GM12801 (cell line): ENCODE measurements around the gene MSH5.

Experiments used
- TF ChIP-seq, protein P1 (sequence below): IDR thresholded peaks from one replicate; pipeline ENCODE4 v1.5.1; 2011; ENCODE audit warnings: control low read depth; ENCODE audit not compliant: insufficient read length; ENCODE audit errors: extremely low read depth

Gene MSH5

DNA sequence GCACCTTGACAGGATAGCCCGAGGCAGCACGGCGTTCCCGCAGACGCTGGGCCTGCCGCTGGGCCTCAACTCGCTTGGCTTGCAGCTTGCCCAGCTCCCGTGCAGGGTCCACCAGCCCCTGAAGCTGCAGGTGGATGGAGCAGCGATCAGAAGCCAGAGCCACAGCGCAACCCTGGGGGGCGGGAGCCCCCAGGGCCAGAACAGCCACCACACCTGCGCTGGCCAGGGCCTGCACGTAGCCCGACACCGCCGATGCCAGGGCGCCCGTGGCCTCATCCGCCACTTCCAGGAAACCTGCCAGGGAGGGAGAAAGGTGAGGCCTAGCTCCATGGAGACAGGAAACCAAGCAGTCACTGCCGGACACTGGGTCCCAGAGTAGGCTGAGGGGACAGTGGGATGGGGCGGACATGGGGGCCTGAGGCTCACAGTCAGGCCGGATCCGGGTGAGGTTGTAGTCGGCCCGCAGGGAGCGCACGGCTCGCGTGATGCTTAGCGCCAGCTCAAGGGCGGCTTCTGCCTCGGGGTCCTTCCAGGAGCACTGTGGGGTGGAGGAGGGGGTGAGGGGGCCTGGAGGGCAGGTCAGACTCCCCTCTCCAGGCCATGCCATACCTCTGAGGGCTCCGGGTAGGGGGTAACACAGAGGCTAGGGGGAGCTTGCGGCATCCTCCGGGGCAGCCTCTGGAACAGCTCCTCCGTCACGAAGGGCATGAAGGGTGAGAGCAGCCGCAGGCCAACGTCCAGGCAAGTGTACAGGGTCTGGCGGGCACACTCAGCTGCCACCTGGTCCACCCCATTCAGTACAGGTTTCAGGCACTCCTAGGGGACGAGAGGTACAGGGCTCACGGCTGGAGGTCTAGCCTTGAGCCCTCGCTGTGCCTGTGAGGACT, 39.4 kb downstream of the MSH5 start:
- TF ChIP-seq, protein P1, sequence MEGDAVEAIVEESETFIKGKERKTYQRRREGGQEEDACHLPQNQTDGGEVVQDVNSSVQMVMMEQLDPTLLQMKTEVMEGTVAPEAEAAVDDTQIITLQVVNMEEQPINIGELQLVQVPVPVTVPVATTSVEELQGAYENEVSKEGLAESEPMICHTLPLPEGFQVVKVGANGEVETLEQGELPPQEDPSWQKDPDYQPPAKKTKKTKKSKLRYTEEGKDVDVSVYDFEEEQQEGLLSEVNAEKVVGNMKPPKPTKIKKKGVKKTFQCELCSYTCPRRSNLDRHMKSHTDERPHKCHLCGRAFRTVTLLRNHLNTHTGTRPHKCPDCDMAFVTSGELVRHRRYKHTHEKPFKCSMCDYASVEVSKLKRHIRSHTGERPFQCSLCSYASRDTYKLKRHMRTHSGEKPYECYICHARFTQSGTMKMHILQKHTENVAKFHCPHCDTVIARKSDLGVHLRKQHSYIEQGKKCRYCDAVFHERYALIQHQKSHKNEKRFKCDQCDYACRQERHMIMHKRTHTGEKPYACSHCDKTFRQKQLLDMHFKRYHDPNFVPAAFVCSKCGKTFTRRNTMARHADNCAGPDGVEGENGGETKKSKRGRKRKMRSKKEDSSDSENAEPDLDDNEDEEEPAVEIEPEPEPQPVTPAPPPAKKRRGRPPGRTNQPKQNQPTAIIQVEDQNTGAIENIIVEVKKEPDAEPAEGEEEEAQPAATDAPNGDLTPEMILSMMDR, result no peak

DNA sequence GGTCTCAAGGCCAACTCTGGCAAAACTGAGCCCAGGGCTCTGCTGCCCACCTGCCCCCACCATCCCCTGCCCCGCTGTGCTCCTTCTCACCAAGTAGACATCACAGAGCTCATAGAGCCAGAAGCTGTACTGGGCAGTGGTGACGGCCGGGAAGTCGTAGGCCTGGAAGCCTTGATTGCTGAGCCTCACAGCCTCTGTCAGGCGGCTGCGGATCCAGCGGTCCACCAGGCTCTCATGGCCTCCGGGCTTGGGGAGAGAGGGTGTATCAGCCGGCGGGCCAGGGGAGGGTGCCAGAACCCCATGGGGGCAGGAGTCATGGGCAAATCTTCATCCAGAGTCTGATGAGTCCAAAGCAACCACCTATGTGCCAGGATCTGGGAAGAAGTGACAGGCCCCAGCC, 40.1 kb downstream of the MSH5 start:
- TF ChIP-seq, protein P1, result no peak

DNA sequence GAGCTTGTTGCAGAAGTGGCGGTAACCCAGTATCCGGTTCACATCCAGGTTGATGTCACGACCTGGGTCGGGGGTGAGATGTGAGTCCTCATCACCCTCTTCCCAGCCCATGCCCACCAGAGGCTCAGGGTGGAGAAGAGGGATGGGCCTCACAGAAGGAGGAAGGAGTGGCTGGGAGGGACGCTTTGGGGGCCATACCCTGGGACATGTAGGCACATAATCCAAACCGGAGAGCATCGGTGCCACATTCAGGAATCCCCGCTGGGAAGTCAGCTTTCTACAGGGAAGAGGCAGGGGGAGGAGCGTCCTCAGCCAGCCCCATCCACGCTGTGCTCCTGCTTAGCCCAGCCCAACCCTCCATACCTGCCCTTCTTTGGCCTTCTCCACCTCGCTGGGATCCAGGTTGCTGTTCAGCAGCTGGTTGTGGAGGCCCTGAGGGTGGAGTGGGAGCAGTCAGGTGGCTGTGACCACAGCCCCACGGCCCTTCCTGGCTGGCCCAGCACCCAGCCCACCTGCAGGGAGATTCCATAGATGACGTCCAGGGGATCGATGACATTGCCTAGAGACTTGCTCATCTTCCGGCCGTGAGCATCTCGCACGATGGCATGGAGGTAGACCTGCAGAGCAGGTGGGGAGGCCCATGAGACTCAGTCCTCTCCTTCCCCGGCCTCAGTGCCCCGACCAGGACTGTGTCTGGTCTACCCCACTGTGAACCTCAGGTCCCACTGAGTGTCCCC, 40.9 kb downstream of the MSH5 start:
- TF ChIP-seq, protein P1, result no peak

DNA sequence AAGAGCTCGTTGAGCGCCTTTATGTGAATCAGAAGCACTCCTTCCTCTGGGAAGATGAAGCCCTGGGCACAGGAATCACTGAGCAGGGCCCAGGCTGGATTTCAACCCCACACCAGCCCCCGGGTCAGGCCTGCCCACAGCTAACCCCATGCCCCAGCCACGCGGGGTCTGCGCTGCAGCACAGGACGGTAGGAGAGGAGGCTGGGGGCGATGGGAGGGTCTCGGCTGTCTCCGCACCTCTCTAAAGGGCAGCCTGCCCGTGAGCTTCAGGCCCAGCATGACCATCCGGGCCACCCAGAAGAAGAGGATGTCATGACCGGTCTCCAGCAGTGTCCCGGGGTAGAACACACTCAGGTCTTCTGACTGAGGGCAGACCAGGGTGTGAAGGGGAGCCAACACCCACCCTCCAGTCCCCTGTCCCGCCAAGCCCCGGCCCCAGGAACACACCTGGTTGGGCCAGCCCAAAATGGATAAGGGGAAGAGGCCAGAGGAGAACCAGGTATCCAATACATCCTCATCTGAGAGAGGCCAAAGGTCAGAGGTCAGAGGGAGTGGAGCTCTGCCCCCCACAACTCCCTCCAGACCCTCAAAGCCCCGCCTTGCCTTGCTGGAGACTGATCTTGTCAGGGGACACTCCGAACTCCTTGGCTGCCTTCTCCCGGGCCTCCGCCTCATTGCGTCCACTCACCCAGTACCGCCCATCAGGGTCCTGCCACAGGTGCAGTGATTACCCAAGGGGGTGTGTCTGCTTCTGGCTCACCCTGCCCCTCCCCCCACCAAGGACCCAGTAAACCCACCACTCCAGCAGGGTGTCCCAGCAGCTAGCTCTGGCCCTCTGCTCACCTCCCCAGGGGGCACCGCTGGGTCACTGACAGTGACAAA, 41.7 kb downstream of the MSH5 start:
- TF ChIP-seq, protein P1, result no peak

DNA sequence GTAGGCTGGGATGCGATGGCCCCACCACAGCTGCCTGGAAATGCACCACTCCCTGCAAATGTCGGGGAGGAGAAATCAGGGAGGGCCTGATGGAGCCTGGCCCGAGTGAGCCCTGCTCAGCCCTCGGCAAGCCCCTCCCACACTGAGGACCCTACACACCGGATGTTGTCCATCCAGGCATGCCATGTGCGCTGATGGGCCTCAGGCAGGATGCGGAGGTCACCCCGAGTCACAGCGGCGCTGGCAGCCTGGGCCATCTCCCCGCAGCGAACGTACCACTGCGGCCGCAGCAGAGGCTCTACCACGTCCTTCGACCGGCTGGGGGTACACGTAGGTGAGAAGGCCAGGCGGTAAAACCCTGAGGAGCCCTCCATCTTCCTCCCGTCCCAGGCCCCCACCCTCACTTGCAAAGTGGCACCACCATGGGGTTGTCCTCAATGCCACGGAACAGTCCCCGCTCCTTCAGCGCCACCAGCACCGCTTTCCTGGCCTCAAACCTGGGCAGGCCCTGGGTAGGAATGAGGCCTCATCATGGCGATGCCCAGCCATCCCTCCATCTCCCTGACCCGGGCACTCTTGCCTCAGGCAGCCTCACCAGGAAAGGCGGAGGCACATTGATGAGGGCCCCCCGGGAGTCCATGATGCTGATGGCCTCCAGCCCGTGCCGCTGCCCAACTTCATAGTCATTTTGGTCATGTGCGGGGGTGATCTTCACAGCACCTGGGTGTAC, 42.5 kb downstream of the MSH5 start:
- TF ChIP-seq, protein P1, result no peak

DNA sequence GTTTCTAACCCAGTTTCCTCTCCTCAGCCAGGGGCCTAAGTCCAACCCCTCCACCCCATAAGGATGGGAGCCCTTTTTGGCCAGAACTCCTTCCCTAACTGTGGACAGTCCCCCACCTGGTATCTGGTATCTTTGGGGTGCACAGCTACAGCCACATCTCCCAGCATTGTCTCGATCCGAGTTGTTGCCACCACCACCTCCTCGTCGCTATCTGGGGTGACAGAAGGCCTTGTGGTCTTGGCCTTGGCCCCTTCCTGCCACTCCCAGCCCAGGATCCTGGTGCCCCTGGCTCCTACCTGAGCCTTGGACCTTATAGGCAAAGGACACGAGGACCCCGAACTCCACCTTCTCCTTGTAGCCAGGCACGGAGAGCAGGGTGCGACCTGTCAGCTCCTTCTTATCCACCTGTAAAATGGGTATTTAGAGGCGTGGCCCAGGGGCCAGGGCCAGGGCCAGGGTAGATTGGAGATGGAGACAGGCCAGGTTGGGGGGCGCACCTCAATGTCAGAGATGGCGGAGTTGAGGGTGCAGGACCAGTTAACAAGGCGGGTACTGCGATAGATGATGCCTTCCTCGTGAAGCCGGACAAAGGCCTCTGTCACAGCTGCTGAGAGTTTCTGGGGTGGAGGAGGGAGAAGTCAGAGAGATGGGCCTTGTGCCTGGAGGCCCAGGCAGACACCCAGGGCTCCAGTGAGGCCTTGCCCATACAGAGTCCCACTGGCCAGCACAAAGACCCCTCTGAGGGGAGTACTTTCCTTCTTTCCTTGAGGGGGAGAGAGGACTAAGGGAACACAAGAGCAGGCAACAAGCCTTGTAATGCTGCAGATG, 44.5 kb downstream of the MSH5 start:
- TF ChIP-seq, protein P1, result no peak
